ENCODE data around the gene ZNF738.
"Not testable (repeated sequence)": the region's sequence is repeated elsewhere in the genome, so short reads cannot be mapped to it uniquely, and the experiment has no call there.

The ZNF738 gene

DNA sequence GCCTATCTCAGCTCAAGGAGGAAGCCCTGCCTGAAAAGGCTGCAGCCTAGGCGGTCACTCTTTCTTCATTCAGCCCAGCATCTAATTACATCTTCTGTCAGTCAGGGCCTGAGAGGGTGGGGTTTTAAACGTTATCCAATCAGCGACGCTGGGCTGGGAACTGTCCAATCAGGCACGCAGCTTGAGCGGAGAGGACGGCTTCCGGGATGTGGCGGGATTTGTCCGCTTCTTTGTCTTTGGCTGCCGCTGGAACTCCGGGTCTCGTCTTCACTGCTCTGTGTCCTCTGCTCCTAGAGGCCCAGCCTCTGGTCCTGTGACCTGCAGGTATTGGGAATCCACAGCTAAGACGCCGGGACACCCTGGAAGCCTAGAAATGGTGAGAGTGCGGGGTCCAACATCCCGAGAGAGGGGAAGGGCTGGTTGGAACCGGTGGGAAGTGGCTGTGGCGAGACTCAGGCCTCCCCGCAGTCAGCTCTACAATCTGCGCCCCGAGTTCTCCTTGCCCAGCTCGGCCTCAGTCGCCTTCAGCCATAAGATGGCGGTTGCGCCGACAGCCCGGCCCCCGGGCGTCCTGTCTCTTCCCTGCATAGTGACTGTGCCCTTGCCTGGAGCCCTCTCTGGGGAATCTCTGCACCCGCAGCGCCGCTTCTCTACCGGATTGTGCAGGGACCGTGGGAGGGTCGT, at the start of gene ZNF738:
ZNF738 (plus strand) TSS at position 233 of the 684 bp plus-strand sequence; CDS start at position 374, 141 bp downstream.
- DNase-seq: peak; percentile 35

DNA sequence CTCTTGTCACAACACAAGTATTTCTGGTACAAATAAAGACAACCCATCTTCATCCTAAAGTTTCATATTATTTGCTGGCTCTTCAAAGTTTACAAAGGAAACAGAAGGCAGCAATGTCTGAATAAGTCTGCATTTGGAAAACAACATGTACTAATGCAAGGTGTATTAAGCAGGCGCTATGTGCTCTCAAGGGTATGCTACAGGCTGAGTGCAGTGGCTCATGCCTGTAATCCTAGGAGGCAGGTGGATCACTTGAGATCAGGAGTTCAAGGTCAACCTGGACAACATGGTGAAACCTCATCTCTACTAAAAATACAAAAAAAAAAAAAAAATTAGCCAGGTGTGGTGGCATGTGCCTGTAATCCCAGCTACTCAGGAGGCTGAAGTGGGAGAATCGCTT, 46.0 kb upstream of the ZNF738 start:
- not testable (repeated sequence) for DNase-seq

DNA sequence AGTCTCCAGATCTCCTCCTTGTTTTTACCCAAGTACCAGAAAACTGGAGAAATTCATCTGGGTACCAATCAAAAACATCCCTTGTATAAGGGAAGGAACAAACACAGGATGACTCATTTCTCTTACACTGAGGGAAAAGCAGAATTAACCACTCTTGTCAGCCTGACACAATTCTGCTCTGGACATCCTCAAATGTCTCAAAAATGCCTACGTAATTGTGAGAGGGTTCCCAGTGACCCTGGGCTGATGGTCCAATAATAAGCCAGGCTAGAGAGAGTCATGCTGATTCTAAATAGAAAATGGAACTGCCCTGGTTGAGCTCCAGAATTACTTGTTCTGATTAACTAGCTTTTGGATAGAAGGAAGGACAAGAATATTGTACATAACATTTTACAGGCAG, 44.1 kb upstream of the ZNF738 start:
- no peak for DNase-seq

GRCh38 chr19:21317821-21318220, 41.0 kb upstream of the ZNF738 start:
- DNase-seq: no peak

- DNase-seq: no peak
Measured at GRCh38 chr19:21321134-21321533, 37.7 kb upstream of the ZNF738 start.

GRCh38 chr19:21321996-21322395, 36.8 kb upstream of the ZNF738 start:
- no peak for DNase-seq

GRCh38 chr19:21322528-21322927, 36.3 kb upstream of the ZNF738 start:
- DNase-seq: no peak

GRCh38 chr19:21323000-21323399, 35.8 kb upstream of the ZNF738 start:
- DNase-seq: no peak

DNA sequence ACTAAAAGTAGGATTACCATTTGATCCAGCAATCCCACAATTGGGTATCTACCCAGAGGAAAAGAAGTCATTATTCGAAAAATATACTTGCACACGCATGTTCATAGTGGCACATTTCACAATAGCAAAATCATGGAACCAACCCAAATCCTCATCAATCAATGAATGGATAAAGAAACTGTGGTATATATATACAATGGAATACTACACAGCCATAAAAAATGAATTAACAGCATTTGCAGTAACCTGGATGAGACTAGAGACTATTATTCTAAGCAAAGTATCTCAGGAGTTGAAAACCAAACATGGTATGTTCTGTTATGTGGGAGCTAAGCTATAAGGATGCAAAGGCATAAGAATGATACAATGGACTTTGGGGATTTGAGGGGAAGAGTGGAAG, 32.6 kb upstream of the ZNF738 start:
- no peak for DNase-seq

DNA sequence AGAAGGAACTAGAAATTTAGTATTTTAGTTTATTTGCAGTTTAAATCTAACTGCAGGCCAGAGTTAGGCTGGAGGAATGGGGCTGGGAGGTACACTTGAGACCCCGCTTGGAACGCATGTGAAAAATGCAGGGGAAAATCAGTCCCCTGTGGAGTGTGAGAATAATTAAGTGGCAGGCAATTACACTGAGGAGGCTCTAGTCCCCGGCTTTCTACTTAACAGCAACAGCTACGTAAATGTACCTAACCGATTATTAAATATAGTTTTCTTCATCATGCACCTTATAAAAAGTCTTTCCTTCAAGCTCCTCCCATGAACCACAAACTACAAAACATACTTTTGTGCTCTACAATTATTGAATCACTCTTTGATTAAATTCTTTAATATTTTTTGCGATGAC, 30.4 kb upstream of the ZNF738 start:
- DNase-seq: no peak

- peak; percentile 68 for DNase-seq
Measured at GRCh38 chr19:21328885-21329605, 29.8 kb upstream of the ZNF738 start, which contains the start of gene ZNF708. TSS of gene ZNF708 (minus strand) at chr19:21329410. CDS start at chr19:21329212, 198 bp downstream.

GRCh38 chr19:21335721-21336120, 23.1 kb upstream of the ZNF738 start:
- DNase-seq: no peak

- not testable (repeated sequence) for DNase-seq
Measured at GRCh38 chr19:21344841-21345240, 14.0 kb upstream of the ZNF738 start.

DNA sequence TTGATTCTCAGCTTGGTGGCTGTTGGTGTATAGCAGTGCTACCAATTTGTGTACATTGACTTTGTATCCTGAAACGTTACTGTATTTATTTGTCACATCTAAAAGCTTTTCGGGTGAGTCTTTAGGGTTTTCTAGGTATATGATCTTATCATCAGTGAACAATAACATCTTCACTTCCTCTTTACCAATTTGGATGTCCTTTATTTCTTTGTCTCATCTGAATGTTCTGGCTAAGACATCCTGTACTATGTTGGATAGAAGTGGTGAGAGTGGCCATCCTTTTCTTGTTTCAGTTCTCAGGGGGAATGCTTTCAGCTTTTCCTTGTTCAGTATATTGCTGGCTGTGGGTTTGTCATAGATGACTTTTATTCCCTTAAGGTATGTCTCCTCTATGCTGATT, 6.0 kb upstream of the ZNF738 start:
- DNase-seq: no peak

GRCh38 chr19:21362291-21362690, 3.5 kb downstream of the ZNF738 start:
- DNase-seq: no peak

GRCh38 chr19:21383980-21384582, 25.3 kb downstream of the ZNF738 start:
- DNase-seq: no peak

DNA sequence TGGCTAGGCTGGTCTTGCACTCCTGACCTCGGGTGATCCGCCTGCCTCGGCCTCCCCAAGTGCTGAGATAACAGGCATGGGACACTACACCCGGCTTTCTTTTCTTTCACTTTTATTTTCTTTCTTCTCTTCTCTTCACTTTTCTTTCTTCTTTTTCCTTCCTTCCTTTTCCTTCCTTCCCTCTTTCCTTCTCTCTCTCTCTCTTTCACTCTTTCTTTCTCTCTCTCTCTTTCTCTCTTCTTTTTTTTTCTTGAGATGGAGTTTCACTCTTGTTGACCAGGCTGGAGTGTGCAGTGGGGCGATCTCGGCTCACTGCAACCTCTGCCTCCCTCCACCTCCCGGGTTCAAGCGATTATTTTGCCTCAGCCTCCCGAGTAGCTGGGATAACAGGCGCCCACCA, 37.3 kb downstream of the ZNF738 start:
- DNase-seq: no peak

GRCh38 chr19:21396893-21397572, 38.2 kb downstream of the ZNF738 start, which contains the start of gene ZNF493:
TSS of gene ZNF493 (plus strand) at chr19:21397133. CDS start at chr19:21397238, 105 bp downstream.
- peak; percentile 90 for DNase-seq

GRCh38 chr19:21398851-21399250, 40.1 kb downstream of the ZNF738 start:
- DNase-seq: no peak

- DNase-seq: no peak
Measured at GRCh38 chr19:21402303-21402985, 43.6 kb downstream of the ZNF738 start.

GRCh38 chr19:21410166-21410565, 51.4 kb downstream of the ZNF738 start:
- no peak for DNase-seq

DNA sequence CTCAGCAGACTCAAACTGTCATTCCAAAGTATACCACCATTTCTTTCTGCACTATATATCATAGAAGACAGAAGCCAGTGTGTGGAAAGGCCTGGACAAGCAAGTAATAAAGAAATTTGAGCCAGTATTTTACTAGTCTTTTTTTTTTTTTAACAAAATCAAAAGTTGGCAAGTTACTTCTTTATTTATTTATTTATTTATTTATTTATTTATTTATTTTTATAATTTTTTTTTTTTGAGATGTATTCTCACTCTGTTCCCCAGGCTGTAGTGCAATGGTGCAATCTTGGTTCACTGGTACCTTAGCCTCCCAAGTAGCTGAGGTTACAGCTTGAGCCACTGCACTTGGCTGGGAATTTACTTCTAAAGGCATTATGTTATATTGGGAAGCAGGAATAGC, 63.4 kb downstream of the ZNF738 start:
- no peak for DNase-seq

All from NCI-H1048 (cell line).